ENCODE measurements around the gene CDKAL1. TPM values are rescaled to one million over a fixed set of nuclear protein-coding genes. Genes with fewer than 3 reads are reported as not detected.

Gene CDKAL1
- total RNA-seq, 5 donors from 2014 or later (not counting 1 experiment from before 2014, with no cell fraction given): 18.8 to 29.9 (median 20.5) TPM

GRCh38 chr6:20630136-20630535 lies 95.9 kb downstream of the CDKAL1 start:
- no peak overlapping the region for H3K4me3 Mint-ChIP-seq
- CTCF ChIA-PET: interaction anchor here in 1 of 2 donors (0.6 kb wide), 1 partner anchor 48 kb away, joined by 3 read pairs; no protein-coding TSS in a partner anchor

GRCh38 chr6:20630617-20631548 lies 96.6 kb downstream of the CDKAL1 start:
- Histone ChIP-seq H3K27ac (ENCODE audit: low read length) (no peak overlapping the region), H3K9me3 (peaks cover 6% of the 10 kb centered on the region), H3K36me3 (ENCODE audit: control insufficient read depth in 2 of 2, extremely low read depth in 1 of 2, insufficient read depth in 1 of 2, low read length in 1 of 2) (peaks cover 2 to 9% of the 10 kb centered on the region in 2 donors), H3K4me1 (ENCODE audit: control insufficient read depth in 1 of 2, extremely low read depth in 1 of 2, insufficient read depth in 2 of 2, low read length in 2 of 2) (peaks cover 0 to 2% of the 10 kb centered on the region in 2 experiments), H3K27me3 (replicated peaks in 1 of 2; ENCODE audit: control insufficient read depth in 2 of 2, extremely low read depth in 1 of 2, insufficient read depth in 2 of 2, low read length in 1 of 2) (no peaks in the 10 kb centered on the region), H3K4me3 (ENCODE audit: control insufficient read depth in 1 of 2, extremely low read depth in 1 of 2, low read length in 1 of 2) (no peak overlapping the region)
- Mint-ChIP-seq H3K4me3 (no peak overlapping the region), H3K27me3 (no peaks in the 10 kb centered on the region), H3K4me1 (peaks cover 26 to 67% (median 41%) of the 10 kb centered on the region in 3 donors), H3K27ac (no peak overlapping the region), H3K36me3 (peaks cover 35% of the 10 kb centered on the region), H3K9me3 (no peaks in the 10 kb centered on the region)
- ChIA-PET CTCF (interaction anchor here in 1 of 2 donors (0.6 kb wide), 1 partner anchor 48 kb away, joined by 3 read pairs; no protein-coding TSS in a partner anchor), POLR2A (no interaction called here)
- 54% methylated on average over 2 of the region's 3 CpGs for WGBS (ENCODE audit: insufficient coverage)
- ATAC-seq (replicated peaks in 1 of 4): no peak
- no peak for DNase-seq

More at GRCh38 chr6:20630136-20630535, 95.9 kb downstream of the CDKAL1 start:
- 100% methylated on average over 2 of the region's 3 CpGs for WGBS (ENCODE audit: insufficient coverage)
- peaks cover 26 to 71% (median 43%) of the 10 kb centered on the region in 3 donors for H3K4me1 Mint-ChIP-seq
- no peaks in the 10 kb centered on the region for H3K9me3 Mint-ChIP-seq
- POLR2A ChIA-PET: no interaction called here
- Histone ChIP-seq H3K4me1 (ENCODE audit: control insufficient read depth in 1 of 2, extremely low read depth in 1 of 2, insufficient read depth in 2 of 2, low read length in 2 of 2) (peaks cover 0 to 2% of the 10 kb centered on the region in 2 experiments), H3K4me3 (ENCODE audit: control insufficient read depth in 1 of 2, extremely low read depth in 1 of 2, low read length in 1 of 2) (no peak overlapping the region), H3K9me3 (peaks cover 6% of the 10 kb centered on the region), H3K36me3 (ENCODE audit: control insufficient read depth in 2 of 2, extremely low read depth in 1 of 2, insufficient read depth in 1 of 2, low read length in 1 of 2) (peaks cover 2 to 9% of the 10 kb centered on the region in 2 donors), H3K27ac (ENCODE audit: low read length) (no peak overlapping the region), H3K27me3 (replicated peaks in 1 of 2; ENCODE audit: control insufficient read depth in 2 of 2, extremely low read depth in 1 of 2, insufficient read depth in 2 of 2, low read length in 1 of 2) (no peaks in the 10 kb centered on the region)
- H3K36me3 Mint-ChIP-seq: peaks cover 34% of the 10 kb centered on the region
- no peak overlapping the region for H3K27ac Mint-ChIP-seq
- H3K27me3 Mint-ChIP-seq: no peaks in the 10 kb centered on the region
- ATAC-seq (replicated peaks in 1 of 4) (no peak), DNase-seq (no peak)

GRCh38 chr6:20631549-20631924 lies 97.3 kb downstream of the CDKAL1 start:
- Mint-ChIP-seq H3K27me3 (no peaks in the 10 kb centered on the region), H3K9me3 (no peaks in the 10 kb centered on the region), H3K4me1 (peaks cover 26 to 70% (median 45%) of the 10 kb centered on the region in 3 donors), H3K36me3 (peaks cover 37% of the 10 kb centered on the region), H3K27ac (no peak overlapping the region), H3K4me3 (no peak overlapping the region)
- DNase-seq: no peak
- CTCF ChIA-PET: interaction anchor here in 1 of 2 donors (0.6 kb wide), 1 partner anchor 65 kb away, joined by 3 read pairs; no protein-coding TSS in a partner anchor
- 100% methylated on average over 1 of the region's 2 CpGs for WGBS (ENCODE audit: insufficient coverage)
- H3K9me3 ChIP-seq: peaks cover 6% of the 10 kb centered on the region
- POLR2A ChIA-PET: no interaction called here
- H3K36me3 ChIP-seq (ENCODE audit: control insufficient read depth in 2 of 2, extremely low read depth in 1 of 2, insufficient read depth in 1 of 2, low read length in 1 of 2): peaks cover 2 to 9% of the 10 kb centered on the region in 2 donors
- H3K27ac ChIP-seq (ENCODE audit: low read length): no peak overlapping the region
- H3K4me3 ChIP-seq (ENCODE audit: control insufficient read depth in 1 of 2, extremely low read depth in 1 of 2, low read length in 1 of 2): no peak overlapping the region
- H3K27me3 ChIP-seq (replicated peaks in 1 of 2; ENCODE audit: control insufficient read depth in 2 of 2, extremely low read depth in 1 of 2, insufficient read depth in 2 of 2, low read length in 1 of 2): no peaks in the 10 kb centered on the region
- H3K4me1 ChIP-seq (ENCODE audit: control insufficient read depth in 1 of 2, extremely low read depth in 1 of 2, insufficient read depth in 2 of 2, low read length in 2 of 2): peaks cover 0 to 2% of the 10 kb centered on the region in 2 experiments
- no peak for ATAC-seq (replicated peaks in 1 of 4)

- H3K27ac ChIP-seq (ENCODE audit: low read length): no peak overlapping the region
- H3K4me1 ChIP-seq (ENCODE audit: control insufficient read depth in 1 of 2, extremely low read depth in 1 of 2, insufficient read depth in 2 of 2, low read length in 2 of 2): peaks cover 0 to 2% of the 10 kb centered on the region in 2 experiments
- H3K4me3 ChIP-seq (ENCODE audit: control insufficient read depth in 1 of 2, extremely low read depth in 1 of 2, low read length in 1 of 2): no peak overlapping the region
- ATAC-seq (replicated peaks in 1 of 4) (peak in 1 of 4 experiments; percentile 48), DNase-seq (no peak)
- ChIA-PET POLR2A (no interaction called here), CTCF (no interaction called here)
- H3K36me3 Mint-ChIP-seq: peaks cover 40% of the 10 kb centered on the region
- H3K27ac Mint-ChIP-seq: no peak overlapping the region
- no peak overlapping the region for H3K4me3 Mint-ChIP-seq
- H3K27me3 ChIP-seq (replicated peaks in 1 of 2; ENCODE audit: control insufficient read depth in 2 of 2, extremely low read depth in 1 of 2, insufficient read depth in 2 of 2, low read length in 1 of 2): no peaks in the 10 kb centered on the region
- H3K9me3 ChIP-seq: peaks cover 6% of the 10 kb centered on the region
- peaks cover 28 to 70% (median 42%) of the 10 kb centered on the region in 3 donors for H3K4me1 Mint-ChIP-seq
- H3K27me3 Mint-ChIP-seq: no peaks in the 10 kb centered on the region
- WGBS (ENCODE audit: insufficient coverage): 47% methylated on average over 4 of the region's 4 CpGs
- no peaks in the 10 kb centered on the region for H3K9me3 Mint-ChIP-seq
- peaks cover 0 to 9% of the 10 kb centered on the region in 2 donors for H3K36me3 ChIP-seq (ENCODE audit: control insufficient read depth in 2 of 2, extremely low read depth in 1 of 2, insufficient read depth in 1 of 2, low read length in 1 of 2)
Observed at GRCh38 chr6:20632696-20633095, 98.4 kb downstream of the CDKAL1 start.

- Histone ChIP-seq H3K4me3 (ENCODE audit: control insufficient read depth in 1 of 2, extremely low read depth in 1 of 2, low read length in 1 of 2) (no peak overlapping the region), H3K36me3 (ENCODE audit: control insufficient read depth in 2 of 2, extremely low read depth in 1 of 2, insufficient read depth in 1 of 2, low read length in 1 of 2) (peaks cover 0 to 9% of the 10 kb centered on the region in 2 donors), H3K27ac (ENCODE audit: low read length) (no peak overlapping the region), H3K27me3 (replicated peaks in 1 of 2; ENCODE audit: control insufficient read depth in 2 of 2, extremely low read depth in 1 of 2, insufficient read depth in 2 of 2, low read length in 1 of 2) (no peaks in the 10 kb centered on the region), H3K4me1 (ENCODE audit: control insufficient read depth in 1 of 2, extremely low read depth in 1 of 2, insufficient read depth in 2 of 2, low read length in 2 of 2) (peaks cover 0 to 2% of the 10 kb centered on the region in 2 experiments), H3K9me3 (peaks cover 6% of the 10 kb centered on the region)
- Mint-ChIP-seq H3K9me3 (no peaks in the 10 kb centered on the region), H3K36me3 (peaks cover 40% of the 10 kb centered on the region), H3K4me3 (no peak overlapping the region), H3K27ac (no peak overlapping the region), H3K27me3 (no peaks in the 10 kb centered on the region), H3K4me1 (peaks cover 25 to 62% (median 36%) of the 10 kb centered on the region in 3 donors)
- no peak for DNase-seq
- ChIA-PET POLR2A (no interaction called here), CTCF (no interaction called here)
- no CpG with 5 or more reads among the region's 2 CpGs for whole genome bisulfite sequencing (ENCODE audit: insufficient coverage)
- ATAC-seq (replicated peaks in 1 of 4): no peak
Observed at GRCh38 chr6:20633566-20634340, 99.5 kb downstream of the CDKAL1 start.

- Mint-ChIP-seq H3K27me3 (no peaks in the 10 kb centered on the region), H3K36me3 (peaks cover 50% of the 10 kb centered on the region), H3K4me3 (no peak overlapping the region), H3K27ac (no peak overlapping the region), H3K9me3 (no peaks in the 10 kb centered on the region), H3K4me1 (peaks cover 1 to 15% (median 4%) of the 10 kb centered on the region in 3 donors)
- Histone ChIP-seq H3K9me3 (no peaks in the 10 kb centered on the region), H3K36me3 (ENCODE audit: control insufficient read depth in 2 of 2, extremely low read depth in 1 of 2, insufficient read depth in 1 of 2, low read length in 1 of 2) (peaks cover 0 to 5% of the 10 kb centered on the region in 2 donors), H3K27me3 (replicated peaks in 1 of 2; ENCODE audit: control insufficient read depth in 2 of 2, extremely low read depth in 1 of 2, insufficient read depth in 2 of 2, low read length in 1 of 2) (no peaks in the 10 kb centered on the region), H3K27ac (ENCODE audit: low read length) (no peak overlapping the region), H3K4me1 (ENCODE audit: control insufficient read depth in 1 of 2, extremely low read depth in 1 of 2, insufficient read depth in 2 of 2, low read length in 2 of 2) (no peaks in the 10 kb centered on the region), H3K4me3 (ENCODE audit: control insufficient read depth in 1 of 2, extremely low read depth in 1 of 2, low read length in 1 of 2) (no peak overlapping the region)
- no peak for DNase-seq
- no peak for ATAC-seq (replicated peaks in 1 of 4)
- no CpG with 5 or more reads among the region's 4 CpGs for WGBS (ENCODE audit: insufficient coverage)
- CTCF ChIA-PET: interaction anchor here in 1 of 2 donors (0.7 kb wide), 1 partner anchor 75 kb away, joined by 3 read pairs; no protein-coding TSS in a partner anchor
- POLR2A ChIA-PET: no interaction called here
Observed at GRCh38 chr6:20639161-20639560, 104.9 kb downstream of the CDKAL1 start.

Measured in T-cell (primary cell).